ENCODE results near the gene TACC2. TPM values are rescaled to one million over a fixed set of nuclear protein-coding genes. Genes with fewer than 3 reads are reported as not detected.
"Not testable (repeated sequence)": the region's sequence is repeated elsewhere in the genome, so short reads cannot be mapped to it uniquely, and the experiment has no call there.

Gene TACC2
- total RNA-seq, 1 donor from 2014 or later: 98.1 TPM

- DNase-seq (ENCODE audit: low spot score): no peak
These were observed 71.3 kb downstream of the TACC2 start for GRCh38 chr10:122060250-122060649.

- peak; percentile 90 for DNase-seq (ENCODE audit: low spot score)
These were observed 74.1 kb downstream of the TACC2 start for GRCh38 chr10:122062831-122063674.

GRCh38 chr10:122066337-122066939, 77.5 kb downstream of the TACC2 start:
- not testable (repeated sequence) for DNase-seq (ENCODE audit: low spot score)

GRCh38 chr10:122068844-122069243, 79.9 kb downstream of the TACC2 start:
- DNase-seq (ENCODE audit: low spot score): no peak

GRCh38 chr10:122072491-122072890, 83.5 kb downstream of the TACC2 start:
- no peak for DNase-seq (ENCODE audit: low spot score)

GRCh38 chr10:122073508-122073907, 84.5 kb downstream of the TACC2 start:
- DNase-seq (ENCODE audit: low spot score): no peak

GRCh38 chr10:122075171-122075570, 86.2 kb downstream of the TACC2 start:
- no peak for DNase-seq (ENCODE audit: low spot score)

- DNase-seq (ENCODE audit: low spot score): not testable (repeated sequence)
These were observed 86.9 kb downstream of the TACC2 start for GRCh38 chr10:122075876-122076275.

- no peak for DNase-seq (ENCODE audit: low spot score)
These were observed 88.4 kb downstream of the TACC2 start for GRCh38 chr10:122077311-122077875.

GRCh38 chr10:122078326-122078725, 89.4 kb downstream of the TACC2 start:
- no peak for DNase-seq (ENCODE audit: low spot score)

GRCh38 chr10:122078965-122079795, 90.2 kb downstream of the TACC2 start:
- no peak for DNase-seq (ENCODE audit: low spot score)

GRCh38 chr10:122082616-122083477, 93.9 kb downstream of the TACC2 start:
- DNase-seq (ENCODE audit: low spot score): no peak

GRCh38 chr10:122083478-122084025, 94.6 kb downstream of the TACC2 start:
- DNase-seq (ENCODE audit: low spot score): no peak

GRCh38 chr10:122084286-122085041, 95.5 kb downstream of the TACC2 start:
- DNase-seq (ENCODE audit: low spot score): no peak

GRCh38 chr10:122085423-122085911, 96.5 kb downstream of the TACC2 start:
- peak; percentile 56 for DNase-seq (ENCODE audit: low spot score)

GRCh38 chr10:122086416-122087240, 97.7 kb downstream of the TACC2 start:
- no peak for DNase-seq (ENCODE audit: low spot score)

- DNase-seq (ENCODE audit: low spot score): peak; percentile 62
These were observed 98.5 kb downstream of the TACC2 start for GRCh38 chr10:122087436-122087835.

GRCh38 chr10:122089311-122090017, 100.5 kb downstream of the TACC2 start:
- DNase-seq (ENCODE audit: low spot score): peak; percentile 59

All from ureter (tissue), 1 donor.